ENCODE measurements around the gene TRIM31. TPM values are rescaled to one million over a fixed set of nuclear protein-coding genes. Genes with fewer than 3 reads are reported as not detected.

The TRIM31 gene
- total RNA-seq, 1 experiment from 2014 or later: not detected

GRCh38 chr6:30116724-30117123 is 3.8 kb upstream of the TRIM31 start:
- H3K27ac ChIP-seq: no peak overlapping the region
- no peaks in the 10 kb centered on the region for H3K36me3 ChIP-seq
- DNase-seq (ENCODE audit: low read depth in 1 of 2, low spot score in 2 of 2): no peak
- H3K27me3 ChIP-seq (replicated peaks): peaks cover 25% of the 10 kb centered on the region
- H3K4me1 ChIP-seq (replicated peaks): peaks cover 9% of the 10 kb centered on the region
- H3K9me3 ChIP-seq (replicated peaks): no peaks in the 10 kb centered on the region
- no peak overlapping the region for H3K4me3 ChIP-seq

DNA sequence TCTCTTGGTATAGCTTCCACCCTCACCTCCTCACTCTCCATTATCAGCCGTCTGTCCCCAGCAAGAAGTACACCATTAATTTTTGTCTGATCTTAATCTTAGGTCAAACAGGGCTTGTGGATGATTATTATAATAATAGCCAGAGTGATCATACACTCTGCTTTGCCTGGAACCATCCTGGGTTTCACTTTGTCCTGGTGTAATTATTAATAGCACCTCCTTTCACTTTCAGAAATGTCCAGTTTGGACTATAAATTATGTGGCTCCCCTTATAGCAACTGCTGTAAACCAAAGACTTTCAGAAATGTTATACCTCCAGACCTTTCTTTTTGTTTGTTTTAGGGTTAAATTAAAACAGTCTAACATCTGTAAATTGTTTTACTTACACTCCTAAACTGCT is 951 bp upstream of the TRIM31 start:
- peaks cover 41% of the 10 kb centered on the region for H3K27me3 ChIP-seq (replicated peaks)
- no peaks in the 10 kb centered on the region for H3K9me3 ChIP-seq (replicated peaks)
- peaks cover under 1% of the 10 kb centered on the region for H3K4me1 ChIP-seq (replicated peaks)
- H3K36me3 ChIP-seq: no peaks in the 10 kb centered on the region
- H3K27ac ChIP-seq: no peak overlapping the region
- DNase-seq (ENCODE audit: low read depth in 1 of 2, low spot score in 2 of 2): no peak
- no peak overlapping the region for H3K4me3 ChIP-seq

DNA sequence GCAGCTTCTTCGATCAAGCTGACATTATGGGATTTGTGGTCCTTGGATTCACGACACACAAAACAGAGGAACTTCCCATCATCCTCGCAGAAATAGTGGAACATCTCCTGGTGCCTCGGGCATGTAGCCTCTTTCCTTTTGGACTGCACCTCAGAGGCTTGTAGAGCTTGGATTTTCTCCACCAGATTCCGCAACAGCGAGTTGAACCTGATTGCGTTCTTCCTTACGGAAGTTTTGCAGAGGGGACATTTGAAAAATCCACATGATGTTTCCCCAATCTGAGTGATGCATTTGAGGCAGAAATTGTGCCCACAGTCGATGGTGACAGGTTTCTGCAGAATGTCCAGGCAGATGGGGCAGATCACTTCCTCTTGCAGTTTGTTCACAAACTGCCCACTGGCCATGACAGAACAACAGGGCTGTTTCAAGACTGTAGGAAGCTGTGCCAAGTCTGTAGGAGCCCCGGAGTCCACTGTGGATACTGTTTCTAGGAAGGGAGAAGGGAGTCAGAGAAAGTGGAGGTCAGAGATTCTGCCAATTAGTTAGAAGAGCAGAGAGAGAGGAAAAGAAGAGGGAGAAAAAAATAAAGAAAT is 392 bp downstream of the TRIM31 start:
- Histone ChIP-seq H3K4me3 (no peak overlapping the region), H3K27ac (no peak overlapping the region), H3K4me1 (replicated peaks) (no peaks in the 10 kb centered on the region), H3K9me3 (replicated peaks) (no peaks in the 10 kb centered on the region), H3K36me3 (no peaks in the 10 kb centered on the region), H3K27me3 (replicated peaks) (peaks cover 41% of the 10 kb centered on the region)
- DNase-seq (ENCODE audit: low read depth in 1 of 2, low spot score in 2 of 2): no peak

DNA sequence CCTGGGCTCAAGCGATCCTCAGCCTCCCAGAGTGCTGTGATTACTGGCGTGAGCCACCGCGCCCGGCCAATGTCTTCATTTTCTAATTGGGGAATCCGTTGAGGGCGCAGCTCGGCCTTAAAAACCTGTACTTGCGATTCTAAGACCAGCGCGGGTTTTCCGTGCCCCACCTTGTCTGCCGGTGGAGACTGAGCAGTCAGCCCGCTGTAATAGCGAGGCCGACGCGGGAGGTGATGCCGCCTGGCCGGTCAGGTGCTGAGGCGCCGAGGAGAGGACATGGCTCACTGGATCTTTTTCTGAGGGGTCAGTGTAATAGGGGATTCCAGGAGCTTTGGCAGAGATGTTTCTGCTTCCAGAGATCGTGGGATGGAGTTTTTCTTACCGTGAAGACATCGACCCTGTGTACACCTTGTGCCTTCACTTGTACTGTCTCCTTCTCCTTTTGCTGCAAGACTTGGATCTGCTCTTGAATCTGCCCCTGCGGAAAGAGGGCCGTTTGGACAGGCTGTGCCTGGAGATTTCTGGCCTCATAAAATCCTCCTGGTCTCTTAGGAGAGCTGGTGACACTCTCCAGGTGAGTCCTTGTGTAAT is 1.5 kb downstream of the TRIM31 start:
- DNase-seq (ENCODE audit: low read depth in 1 of 2, low spot score in 2 of 2): no peak
- H3K9me3 ChIP-seq (replicated peaks): no peaks in the 10 kb centered on the region
- H3K27ac ChIP-seq: no peak overlapping the region
- H3K4me1 ChIP-seq (replicated peaks): no peaks in the 10 kb centered on the region
- no peaks in the 10 kb centered on the region for H3K36me3 ChIP-seq
- H3K4me3 ChIP-seq: no peak overlapping the region
- H3K27me3 ChIP-seq (replicated peaks): peaks cover 41% of the 10 kb centered on the region

GRCh38 chr6:30104661-30105060 is 8.2 kb downstream of the TRIM31 start:
- no peak for DNase-seq (ENCODE audit: low read depth in 1 of 2, low spot score in 2 of 2)
- peaks cover 33% of the 10 kb centered on the region for H3K27me3 ChIP-seq (replicated peaks)
- H3K4me3 ChIP-seq: no peak overlapping the region
- H3K27ac ChIP-seq: no peak overlapping the region
- peaks cover 30% of the 10 kb centered on the region for H3K4me1 ChIP-seq (replicated peaks)
- H3K36me3 ChIP-seq: no peaks in the 10 kb centered on the region
- no peaks in the 10 kb centered on the region for H3K9me3 ChIP-seq (replicated peaks)

DNA sequence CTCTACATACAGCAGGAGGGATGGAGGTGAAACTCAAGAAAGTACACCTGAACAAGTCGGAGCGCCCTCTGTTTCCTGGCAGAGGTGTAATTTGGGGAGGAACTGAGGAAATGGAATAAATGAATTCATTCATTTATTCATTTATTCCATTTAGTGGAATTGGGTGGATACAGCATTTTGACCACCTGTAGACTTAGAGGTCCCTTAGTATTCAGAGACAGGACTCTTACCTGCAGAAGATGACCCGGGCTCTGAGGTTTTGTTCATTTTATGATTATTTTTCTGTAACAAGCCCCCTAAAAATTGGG is 9.1 kb downstream of the TRIM31 start:
- Histone ChIP-seq H3K36me3 (no peaks in the 10 kb centered on the region), H3K27ac (no peak overlapping the region), H3K9me3 (replicated peaks) (no peaks in the 10 kb centered on the region), H3K27me3 (replicated peaks) (peaks cover 35% of the 10 kb centered on the region), H3K4me1 (replicated peaks) (peaks cover 30% of the 10 kb centered on the region), H3K4me3 (no peak overlapping the region)
- no peak for DNase-seq (ENCODE audit: low read depth in 1 of 2, low spot score in 2 of 2)

DNA sequence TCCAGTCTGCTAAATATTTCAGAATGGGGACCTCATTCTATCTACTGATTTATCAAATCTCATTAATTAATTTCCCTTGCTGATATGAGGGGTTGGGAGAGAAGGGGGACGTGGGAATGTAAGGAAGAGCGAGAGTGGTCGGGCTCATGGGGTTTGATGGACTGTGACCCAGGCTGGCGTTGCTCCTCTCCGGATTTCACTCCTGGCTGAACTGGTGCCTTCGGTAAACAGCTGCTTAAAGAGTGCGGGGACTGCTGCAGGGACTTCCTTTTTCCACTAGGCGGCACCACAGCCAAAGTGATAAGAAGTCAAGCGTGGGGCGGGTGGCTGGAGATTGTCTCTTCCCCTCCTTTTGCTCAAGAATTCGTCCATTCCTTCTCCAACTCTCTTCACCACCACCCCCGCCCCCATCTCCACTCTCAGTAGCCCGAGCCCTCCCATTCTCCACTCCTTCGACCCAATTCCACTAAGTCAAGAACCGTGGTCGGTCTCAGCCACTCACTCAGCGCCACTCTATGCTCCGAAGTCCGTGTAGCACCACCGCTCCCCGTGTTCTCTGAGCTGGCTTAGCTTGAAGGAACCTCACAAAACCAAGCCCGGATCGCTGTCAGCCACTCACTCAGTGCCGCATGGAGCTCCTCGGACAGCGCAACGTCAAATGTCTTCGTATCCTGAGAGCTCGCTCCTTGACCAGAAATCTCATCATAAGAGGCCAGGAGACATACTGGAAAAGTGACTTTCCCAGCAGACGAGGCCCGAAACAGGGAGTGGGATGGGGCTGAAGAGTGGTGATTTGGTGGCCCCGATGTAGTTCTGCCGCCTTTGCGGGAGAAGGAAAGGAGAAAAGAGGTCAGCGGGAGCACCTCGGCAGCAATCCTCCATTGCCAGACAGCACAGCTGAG is 9.7 kb downstream of the TRIM31 start:
- no peak overlapping the region for H3K27ac ChIP-seq
- DNase-seq (ENCODE audit: low read depth in 1 of 2, low spot score in 2 of 2): peak; percentile 78 to 81
- peaks cover 30% of the 10 kb centered on the region for H3K4me1 ChIP-seq (replicated peaks)
- peaks cover 40% of the 10 kb centered on the region for H3K27me3 ChIP-seq (replicated peaks)
- H3K9me3 ChIP-seq (replicated peaks): no peaks in the 10 kb centered on the region
- H3K4me3 ChIP-seq: peak overlapping the region; percentile 20
- H3K36me3 ChIP-seq: no peaks in the 10 kb centered on the region

- H3K27me3 ChIP-seq (replicated peaks): peaks cover 40% of the 10 kb centered on the region
- DNase-seq (ENCODE audit: low read depth in 1 of 2, low spot score in 2 of 2): no peak
These were observed 10.4 kb downstream of the TRIM31 start for GRCh38 chr6:30102414-30102969.

DNA sequence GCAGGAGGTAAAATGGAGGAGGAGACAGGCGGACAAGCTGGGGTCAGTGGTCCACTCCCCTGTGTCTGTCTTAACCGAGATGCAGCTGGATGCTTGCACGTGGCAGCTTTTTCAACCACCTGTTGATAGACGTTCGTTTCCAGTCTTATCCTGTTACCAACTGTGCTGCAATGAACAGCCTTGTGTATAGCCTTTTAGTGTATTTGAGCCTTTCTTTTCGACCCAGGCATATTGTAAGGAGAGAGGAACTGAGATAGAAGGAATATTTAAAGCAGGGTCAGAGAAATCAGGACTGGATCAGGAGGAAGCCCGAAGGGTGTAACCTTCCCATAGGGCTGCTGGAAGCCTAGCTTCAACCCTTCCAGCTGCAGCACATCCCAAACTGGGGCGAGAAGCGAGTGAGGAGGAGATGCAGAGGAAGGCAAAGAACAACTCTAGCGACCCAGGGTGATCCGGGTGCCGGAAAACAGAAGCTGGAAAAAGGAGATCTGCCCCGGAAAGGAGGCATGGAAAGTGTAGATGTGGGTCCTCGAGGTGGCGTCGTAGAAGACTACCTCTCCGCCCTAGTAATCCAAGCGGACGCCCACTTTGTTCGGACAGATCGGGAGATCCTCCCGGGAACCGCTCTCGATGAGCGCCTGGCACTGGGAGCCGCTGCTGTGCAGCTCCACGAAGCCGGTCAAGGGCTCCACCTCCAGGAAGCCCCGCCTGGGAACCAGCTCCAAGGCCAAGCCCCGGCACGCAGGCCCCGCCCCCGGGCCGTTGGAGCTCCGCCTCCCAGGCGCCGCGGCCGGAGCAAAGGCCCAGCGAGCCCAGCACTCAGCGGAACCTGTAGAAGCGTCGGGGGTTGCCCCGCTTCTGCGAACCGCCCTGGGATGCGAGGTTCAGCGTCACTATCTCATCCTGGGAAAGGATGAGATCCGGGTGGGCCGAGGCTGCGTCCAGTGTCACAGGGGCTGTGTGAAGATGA is 11.2 kb downstream of the TRIM31 start:
- peaks cover 40% of the 10 kb centered on the region for H3K27me3 ChIP-seq (replicated peaks)
- peak overlapping the region; percentile 21 for H3K4me3 ChIP-seq
- no peak overlapping the region for H3K27ac ChIP-seq
- H3K9me3 ChIP-seq (replicated peaks): no peaks in the 10 kb centered on the region
- no peaks in the 10 kb centered on the region for H3K36me3 ChIP-seq
- peaks cover 35% of the 10 kb centered on the region for H3K4me1 ChIP-seq (replicated peaks)
- peak; percentile 72 to 90 for DNase-seq (ENCODE audit: low read depth in 1 of 2, low spot score in 2 of 2)

More at GRCh38 chr6:30102414-30102969, 10.4 kb downstream of the TRIM31 start:
- peaks cover 30% of the 10 kb centered on the region for H3K4me1 ChIP-seq (replicated peaks)
- H3K27ac ChIP-seq: no peak overlapping the region
- H3K9me3 ChIP-seq (replicated peaks): no peaks in the 10 kb centered on the region
- H3K36me3 ChIP-seq: no peaks in the 10 kb centered on the region
- H3K4me3 ChIP-seq: no peak overlapping the region; the same call in 1 of the 2 replicates

GRCh38 chr6:30100585-30101443 is 12.1 kb downstream of the TRIM31 start:
- Histone ChIP-seq H3K27ac (no peak overlapping the region), H3K9me3 (replicated peaks) (no peaks in the 10 kb centered on the region), H3K27me3 (replicated peaks) (peaks cover 40% of the 10 kb centered on the region), H3K36me3 (no peaks in the 10 kb centered on the region), H3K4me1 (replicated peaks) (peaks cover 35% of the 10 kb centered on the region), H3K4me3 (no peak overlapping the region)
- no peak for DNase-seq (ENCODE audit: low read depth in 1 of 2, low spot score in 2 of 2)

- Histone ChIP-seq H3K27me3 (replicated peaks) (peaks cover 40% of the 10 kb centered on the region), H3K4me3 (no peak overlapping the region)
These were observed 12.7 kb downstream of the TRIM31 start for GRCh38 chr6:30100154-30100553.

GRCh38 chr6:30097902-30098768 is 14.8 kb downstream of the TRIM31 start:
- Histone ChIP-seq H3K9me3 (replicated peaks) (no peaks in the 10 kb centered on the region), H3K36me3 (no peaks in the 10 kb centered on the region), H3K4me3 (no peak overlapping the region), H3K4me1 (replicated peaks) (peaks cover 29% of the 10 kb centered on the region), H3K27me3 (replicated peaks) (peaks cover 32% of the 10 kb centered on the region), H3K27ac (no peak overlapping the region)
- DNase-seq (ENCODE audit: low read depth in 1 of 2, low spot score in 2 of 2): no peak

More at GRCh38 chr6:30100154-30100553, 12.7 kb downstream of the TRIM31 start:
- no peak for DNase-seq (ENCODE audit: low read depth in 1 of 2, low spot score in 2 of 2)
- peaks cover 35% of the 10 kb centered on the region for H3K4me1 ChIP-seq (replicated peaks)
- H3K27ac ChIP-seq: no peak overlapping the region
- H3K36me3 ChIP-seq: no peaks in the 10 kb centered on the region
- H3K9me3 ChIP-seq (replicated peaks): no peaks in the 10 kb centered on the region
